Activated CD4-positive, alpha-beta T cell treated with anti-CD3 and anti-CD28 coated beads for 1 hour (primary cell): Measurements from ENCODE around the gene POLR2C.
"Not testable (repeated sequence)": the region's sequence is repeated elsewhere in the genome, so short reads cannot be mapped to it uniquely, and the experiment has no call there.

Source experiments
- DNase-seq: peaks from one replicate; pipeline ENCODE4 v3.0.0-alpha.2; 2020

The POLR2C gene

GRCh38 chr16:57462209-57462977 is at the start of gene POLR2C:
Gene POLR2C (plus strand): TSS chr16:57462679. CDS start chr16:57462725, 46 bp downstream.
- peak; percentile 89 for DNase-seq

DNA sequence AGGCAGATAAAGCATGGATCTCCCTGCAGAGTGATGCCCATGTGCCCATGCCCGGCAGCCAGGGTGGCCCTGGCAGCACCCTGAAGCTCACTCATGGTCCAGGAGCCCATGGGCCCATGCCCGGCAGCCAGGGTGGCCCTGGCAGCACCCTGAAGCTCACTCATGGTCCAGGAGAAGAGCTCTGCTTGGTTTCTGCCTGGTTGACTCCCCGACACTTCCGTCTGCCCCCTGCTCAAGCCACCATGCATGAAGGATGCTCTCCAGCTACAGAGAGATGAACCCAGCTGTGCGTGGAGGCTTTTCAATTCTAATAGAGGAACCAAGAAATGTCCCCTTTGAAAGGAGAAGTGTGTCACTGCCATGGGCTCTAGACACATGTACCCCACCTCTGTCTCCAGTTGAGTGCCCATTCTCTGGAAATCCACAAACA is 49.2 kb upstream of the POLR2C start:
- no peak for DNase-seq

GRCh38 chr16:57413733-57414132 is 48.7 kb upstream of the POLR2C start:
- DNase-seq, result no peak

DNA sequence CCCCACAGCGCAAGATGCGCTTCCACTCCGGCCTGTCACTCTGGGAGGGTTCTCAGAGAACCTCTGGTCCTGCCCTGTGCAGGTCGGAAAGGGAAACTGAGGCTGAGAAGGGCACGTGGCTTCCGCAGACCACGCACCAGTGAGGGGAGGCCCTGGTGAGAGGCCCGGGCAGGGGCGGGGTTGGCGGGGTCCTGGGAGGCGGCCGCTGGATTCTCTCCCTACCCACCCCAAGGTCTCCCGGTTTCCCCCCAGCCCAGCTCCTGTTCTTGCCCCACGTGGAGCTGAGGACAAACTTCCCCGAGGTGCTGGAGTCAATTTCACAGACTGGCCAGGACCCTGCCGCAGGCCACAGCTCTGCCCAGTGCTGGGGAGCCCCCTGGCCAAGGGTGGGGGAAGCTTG is 46.4 kb upstream of the POLR2C start:
- no peak for DNase-seq

DNA sequence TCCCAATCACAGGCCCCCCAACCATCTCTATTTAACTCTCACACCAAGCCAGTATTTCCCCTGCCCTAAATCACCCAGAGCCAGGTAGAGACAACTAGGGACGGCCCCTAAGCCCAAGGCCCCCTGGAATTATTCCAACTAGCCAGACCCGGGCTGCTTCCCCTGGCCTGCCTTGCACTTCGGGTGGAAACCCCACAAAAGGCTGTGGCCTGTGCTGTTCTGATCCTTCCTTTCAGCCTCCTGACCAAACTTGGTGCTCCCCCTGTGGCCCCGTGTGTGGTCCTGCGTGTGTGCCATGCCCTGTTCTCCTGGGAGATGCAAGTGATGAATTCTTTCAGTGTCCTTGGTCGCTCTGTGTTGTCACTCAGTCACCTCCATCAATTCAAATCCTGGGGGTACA is 43.0 kb upstream of the POLR2C start:
- no peak for DNase-seq

DNA sequence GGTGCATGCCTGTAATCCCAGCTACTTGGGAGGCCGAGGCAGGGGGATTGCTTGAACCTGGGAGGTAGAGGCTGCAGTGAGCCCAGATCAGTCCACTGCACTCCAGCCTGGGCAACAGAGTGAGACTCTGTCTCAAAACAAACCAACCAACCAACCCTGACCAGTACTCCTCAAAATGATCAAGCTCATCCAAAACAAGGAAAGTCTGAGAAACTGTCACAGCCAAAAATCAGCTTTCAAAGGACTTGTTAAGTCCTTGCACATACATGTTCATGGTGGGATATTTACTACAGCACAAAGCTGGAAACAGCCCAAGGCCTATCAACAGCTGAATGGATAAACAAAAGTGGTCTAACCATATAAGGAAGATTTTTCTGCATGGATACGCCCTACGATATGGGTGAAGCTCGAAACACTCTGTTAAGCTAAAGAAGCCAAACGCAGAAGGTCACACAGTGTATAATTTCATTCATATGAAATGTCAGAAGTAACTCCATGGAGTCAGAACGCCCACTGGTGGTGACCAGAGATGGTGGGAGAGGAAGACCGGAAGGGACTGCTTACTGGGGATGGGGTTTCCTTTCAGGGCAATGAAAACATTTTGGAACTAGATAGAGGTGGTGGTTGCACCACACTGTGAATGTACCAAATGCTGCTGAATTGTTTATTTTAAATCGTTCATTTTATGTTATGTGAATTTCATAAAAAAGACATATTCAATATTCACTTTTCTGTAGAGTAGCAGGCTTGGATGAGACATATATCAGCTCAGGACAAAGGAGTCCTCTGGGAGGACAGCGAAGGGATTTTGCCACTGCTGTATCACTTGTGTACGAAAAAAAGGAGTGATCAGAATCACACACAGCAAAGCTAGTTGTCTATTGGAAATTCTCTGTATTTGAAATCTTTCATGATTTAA is 40.2 kb upstream of the POLR2C start:
- DNase-seq, result no peak

DNA sequence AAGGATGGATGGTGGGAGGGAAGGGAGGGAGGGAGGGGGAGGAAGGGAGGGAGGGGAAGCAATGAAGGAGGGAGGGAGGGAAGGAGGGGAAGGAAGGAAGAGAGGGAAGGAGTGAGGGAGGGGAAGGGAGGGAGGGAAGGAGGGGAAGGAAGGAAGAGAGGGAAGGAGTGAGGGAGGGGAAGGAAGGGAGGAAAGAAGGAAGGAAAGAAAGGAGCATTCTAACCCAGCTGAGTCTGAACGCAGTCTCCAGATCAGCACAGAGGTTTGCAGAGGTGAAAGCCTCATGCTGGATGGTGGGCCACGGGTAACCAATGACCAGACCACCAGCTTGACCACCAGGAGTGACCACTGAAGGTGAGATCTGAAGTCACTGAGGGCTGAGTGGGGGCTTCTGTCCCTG is 39.3 kb upstream of the POLR2C start:
- DNase-seq, result no peak

GRCh38 chr16:57424583-57424982 is 37.9 kb upstream of the POLR2C start:
- DNase-seq, result no peak

DNA sequence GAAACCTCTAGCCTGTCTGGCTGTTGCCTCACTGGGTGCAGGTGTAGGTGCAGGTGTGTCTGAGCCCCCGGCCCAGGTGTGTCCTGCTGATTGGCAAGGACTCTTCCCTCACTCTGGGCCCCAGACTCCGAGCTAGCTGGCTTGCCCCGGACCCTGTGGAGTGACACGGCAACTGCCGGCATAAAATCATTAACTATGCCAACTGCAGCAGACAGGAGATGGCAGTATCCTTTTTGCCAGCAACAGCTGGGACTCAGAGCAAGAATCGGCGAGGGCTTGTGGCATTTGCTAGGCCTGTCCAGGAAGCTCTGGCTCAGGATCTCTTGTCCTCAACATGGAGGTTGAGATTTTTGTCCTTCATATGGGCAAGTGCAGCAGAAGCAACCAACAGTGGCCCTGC is 36.1 kb upstream of the POLR2C start:
- DNase-seq, result no peak

- DNase-seq, result no peak
These were observed 35.2 kb upstream of the POLR2C start for GRCh38 chr16:57427307-57427706.

DNA sequence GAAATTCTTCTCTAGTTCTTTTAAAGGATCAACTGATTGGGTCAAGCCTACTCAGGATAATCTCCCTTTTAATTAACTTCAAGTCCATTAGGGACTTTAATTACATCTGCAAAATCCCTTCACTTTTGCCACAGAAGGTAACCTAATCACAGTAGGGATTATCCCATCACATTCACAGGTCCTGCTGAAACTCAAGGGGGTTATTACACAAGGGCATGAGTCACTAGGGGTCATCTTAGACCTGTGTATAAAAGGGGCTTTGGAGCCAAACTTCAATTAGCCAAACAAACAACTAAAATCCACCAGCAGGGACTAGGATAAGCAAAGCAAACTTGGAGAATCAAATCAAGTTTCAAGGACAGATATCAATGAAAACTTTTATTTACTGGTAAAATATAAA is 34.7 kb upstream of the POLR2C start:
- DNase-seq, result no peak

DNA sequence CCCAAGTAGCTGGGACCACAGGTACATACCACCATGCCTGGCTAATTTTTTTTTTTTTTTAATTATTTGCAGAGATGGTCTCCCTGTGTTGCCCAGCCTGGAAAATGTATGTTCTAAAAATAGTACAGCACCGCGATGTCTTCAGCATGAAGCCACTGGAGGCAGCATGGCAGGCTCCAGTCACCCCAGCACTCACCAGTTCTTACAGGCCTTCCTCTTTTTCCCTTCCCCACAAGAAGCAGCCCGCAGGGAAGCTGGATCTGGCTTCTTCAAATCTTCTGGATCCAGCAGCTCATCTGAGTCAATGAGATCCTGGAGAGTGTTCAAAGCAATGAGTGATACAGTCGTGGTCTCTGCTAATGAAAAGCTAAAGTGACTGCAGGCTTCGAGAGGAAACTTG is 31.5 kb upstream of the POLR2C start:
- DNase-seq, result no peak

- DNase-seq, result no peak
These were observed 30.0 kb upstream of the POLR2C start for GRCh38 chr16:57432505-57432904.

GRCh38 chr16:57432989-57433388 is 29.5 kb upstream of the POLR2C start:
- no peak for DNase-seq

DNA sequence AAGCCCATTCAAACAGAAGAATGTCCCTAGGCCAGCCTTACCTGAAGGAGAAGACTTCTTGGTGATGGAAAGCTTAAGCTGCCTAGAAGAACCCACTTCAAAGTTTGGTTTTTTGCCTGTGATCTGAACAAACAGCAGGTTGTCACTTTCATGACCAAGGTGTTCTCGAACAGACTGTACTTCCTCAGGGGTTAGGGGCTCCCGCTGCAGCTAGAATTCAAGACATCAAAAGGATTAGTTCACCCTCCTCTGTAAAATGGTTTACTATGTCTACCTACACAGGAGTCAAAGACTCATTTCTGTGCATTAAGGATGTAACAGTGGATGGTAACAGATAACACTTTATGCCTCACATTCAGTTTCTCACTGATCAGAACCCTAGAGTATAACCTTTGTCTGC is 28.5 kb upstream of the POLR2C start:
- DNase-seq, result no peak

GRCh38 chr16:57435838-57436237 is 26.6 kb upstream of the POLR2C start:
- no peak for DNase-seq

DNA sequence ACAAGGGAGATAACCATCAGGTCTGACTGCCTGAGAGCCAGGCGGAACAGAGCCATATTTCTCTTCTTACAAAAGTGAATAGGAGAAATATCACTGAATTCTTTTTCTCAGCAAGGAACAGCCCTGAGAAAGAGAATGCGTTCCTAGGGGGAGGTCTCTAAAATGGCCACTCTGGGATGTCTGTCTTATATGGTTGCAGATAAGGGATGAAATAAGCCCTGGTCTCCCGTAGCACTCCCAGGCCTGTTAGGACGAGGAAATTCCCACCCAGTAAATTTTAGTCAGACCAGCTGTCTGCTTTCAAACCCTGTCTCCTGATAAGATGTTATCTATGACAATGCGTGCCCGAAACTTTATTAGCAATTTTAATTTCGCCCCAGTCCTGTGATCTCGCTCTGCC is 22.5 kb upstream of the POLR2C start:
- not testable (repeated sequence) for DNase-seq

- not testable (repeated sequence) for DNase-seq
These were observed 21.9 kb upstream of the POLR2C start for GRCh38 chr16:57440551-57440950.

GRCh38 chr16:57444711-57445110 is 17.8 kb upstream of the POLR2C start:
- DNase-seq, result no peak

- DNase-seq, result no peak
These were observed 17.0 kb upstream of the POLR2C start for GRCh38 chr16:57445510-57445909.

- DNase-seq, result no peak
These were observed 15.8 kb upstream of the POLR2C start for GRCh38 chr16:57446531-57447185.

DNA sequence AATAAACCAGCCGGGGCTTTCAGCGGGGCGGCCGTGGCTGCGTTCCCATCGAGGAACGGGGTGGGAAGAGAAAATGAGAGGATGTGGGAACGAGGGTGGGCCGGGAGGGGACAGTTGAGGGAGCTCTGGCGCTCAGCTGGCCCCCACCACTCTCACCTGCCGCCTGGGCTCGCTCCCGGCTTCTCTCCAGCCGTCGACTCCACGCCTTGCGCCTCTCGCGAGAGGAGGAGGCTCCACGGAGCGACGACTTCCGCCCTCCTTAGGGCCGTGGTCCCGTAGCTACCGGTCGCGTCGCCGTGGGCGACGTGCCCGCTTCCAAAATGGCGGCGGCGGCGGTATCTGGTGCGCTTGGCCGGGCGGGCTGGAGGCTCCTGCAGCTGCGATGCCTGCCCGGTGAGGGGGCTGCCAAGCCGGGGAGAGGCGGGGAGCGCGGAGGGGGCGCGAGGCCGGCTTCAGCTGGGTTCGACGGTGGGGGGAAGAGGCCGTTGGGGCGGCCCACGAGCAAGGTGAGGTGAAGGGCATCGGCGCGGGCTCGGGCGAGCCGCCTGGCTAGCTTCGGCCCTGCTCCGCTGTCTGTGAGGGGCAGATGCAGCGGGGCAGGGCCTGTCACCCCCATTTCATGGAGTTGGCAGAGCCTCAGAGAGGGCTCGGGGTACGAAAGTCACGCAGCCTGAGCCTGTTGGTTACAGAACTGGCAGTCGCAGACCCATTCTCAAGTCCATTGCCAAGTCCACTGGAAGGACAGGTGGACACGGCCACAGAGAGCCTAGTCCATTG is 15.1 kb upstream of the POLR2C start, which contains the start of the genes CIAPIN1 and COQ9:
Gene CIAPIN1, minus strand, starts transcription at position 200 of the 777 bp plus-strand sequence. CDS start 6,457 bp downstream, outside the sequence.
Gene COQ9, plus strand, starts transcription at position 294 of the 777 bp plus-strand sequence. Its CDS starts 27 bp downstream, at position 321.
- DNase-seq, result peak; percentile 91
